ENCODE measurements around the gene PCNX2.
A peak's percentile ranks its signal among the peaks of the same experiment; 100 is the strongest.
"Not testable (repeated sequence)": the region's sequence is repeated elsewhere in the genome, so short reads cannot be mapped to it uniquely, and the experiment has no call there.

The PCNX2 gene

GRCh38 chr1:233089251-233089650, 206.3 kb downstream of the PCNX2 start:
- DNase-seq (ENCODE audit: low read depth): no peak
- TF ChIP-seq CTCF (IDR thresholded peaks at IDR 0.05; ENCODE audit: insufficient read depth, low read depth, low read length, missing control alignments): no peak
- no peak overlapping the region for H3K4me3 ChIP-seq (ENCODE audit: low read length)

- no peak overlapping the region for H3K4me3 ChIP-seq (ENCODE audit: low read length)
- no peak for DNase-seq (ENCODE audit: low read depth)
- TF ChIP-seq CTCF (IDR thresholded peaks at IDR 0.05; ENCODE audit: insufficient read depth, low read depth, low read length, missing control alignments): no peak
Observed at GRCh38 chr1:233088613-233089012, 206.9 kb downstream of the PCNX2 start.

- no peak for TF ChIP-seq CTCF (IDR thresholded peaks at IDR 0.05; ENCODE audit: insufficient read depth, low read depth, low read length, missing control alignments)
- no peak for DNase-seq (ENCODE audit: low read depth)
- no peak overlapping the region for H3K4me3 ChIP-seq (ENCODE audit: low read length)
Observed at GRCh38 chr1:233086961-233087881, 208.3 kb downstream of the PCNX2 start.

- TF ChIP-seq CTCF (IDR thresholded peaks at IDR 0.05; ENCODE audit: insufficient read depth, low read depth, low read length, missing control alignments): no peak
- peak; percentile 88 for DNase-seq (ENCODE audit: low read depth)
- no peak overlapping the region for H3K4me3 ChIP-seq (ENCODE audit: low read length)
Observed at GRCh38 chr1:233085566-233085965, 210.0 kb downstream of the PCNX2 start.

- H3K4me3 ChIP-seq (ENCODE audit: low read length): no peak overlapping the region
- no peak for DNase-seq (ENCODE audit: low read depth)
- no peak for TF ChIP-seq CTCF (IDR thresholded peaks at IDR 0.05; ENCODE audit: insufficient read depth, low read depth, low read length, missing control alignments)
Observed at GRCh38 chr1:233082778-233083550, 212.6 kb downstream of the PCNX2 start.

- peak; percentile 45 for DNase-seq (ENCODE audit: low read depth)
- TF ChIP-seq CTCF (IDR thresholded peaks at IDR 0.05; ENCODE audit: insufficient read depth, low read depth, low read length, missing control alignments): no peak
- H3K4me3 ChIP-seq (ENCODE audit: low read length): no peak overlapping the region
Observed at GRCh38 chr1:233081735-233082134, 213.8 kb downstream of the PCNX2 start.

GRCh38 chr1:233080827-233081226, 214.7 kb downstream of the PCNX2 start:
- not testable (repeated sequence) for DNase-seq (ENCODE audit: low read depth); H3K4me3 ChIP-seq (ENCODE audit: low read length)

Data from epithelial cell of esophagus (primary cell).